ENCODE results near the gene PFKM.

The PFKM gene

DNA sequence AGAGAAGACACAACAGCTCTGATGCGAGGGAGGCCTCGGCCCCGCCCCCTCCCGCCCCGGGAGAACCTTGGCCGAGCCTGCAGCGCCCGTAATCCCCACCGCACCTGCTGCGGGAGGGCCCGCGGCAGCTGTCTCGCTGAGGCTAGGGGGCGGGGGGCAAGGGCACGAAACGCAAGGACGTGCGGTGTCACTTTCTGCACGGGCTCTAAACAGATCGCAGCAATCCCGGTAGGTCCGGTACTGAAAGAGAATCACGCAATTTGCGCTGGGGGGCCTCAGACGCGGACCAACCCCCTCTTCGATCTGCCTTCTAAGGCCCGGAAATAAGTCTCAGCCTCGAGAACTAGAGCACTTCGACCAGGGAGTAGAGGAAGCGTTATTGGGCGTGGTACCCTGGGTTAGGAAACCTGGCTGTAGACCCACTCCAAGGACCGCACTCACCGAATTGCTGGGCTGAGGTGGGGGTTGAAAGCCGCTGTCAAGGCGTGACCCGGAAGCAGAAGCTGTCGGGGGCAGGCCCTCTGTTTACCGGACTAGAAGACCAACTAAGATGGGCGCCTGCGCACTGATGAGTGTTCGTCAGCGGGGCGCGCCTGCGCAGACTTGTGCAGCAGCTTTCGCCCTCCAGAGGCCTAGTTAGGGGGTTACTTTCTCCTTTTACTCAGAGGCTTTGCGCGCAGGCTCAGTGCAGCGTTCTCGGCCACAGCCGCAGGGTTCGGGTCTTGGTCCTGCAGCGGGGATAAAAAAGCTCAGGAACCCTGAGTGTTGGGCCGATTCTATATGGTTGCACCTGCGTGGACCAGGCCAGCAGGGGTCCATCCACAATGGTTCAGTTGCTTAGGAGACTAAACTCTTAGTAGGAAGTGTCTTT, 38.1 kb downstream of the PFKM start, which contains the start of gene ASB8:
Gene ASB8, minus strand, starts transcription at position 498 of the 871 bp plus-strand sequence. CDS start 4,019 bp downstream, outside the sequence.
- peak; percentile 97 for DNase-seq (ENCODE audit: low read depth)

- no peak for DNase-seq (ENCODE audit: low read depth)
These were observed 38.8 kb downstream of the PFKM start for GRCh38 chr12:48157889-48158370.

- DNase-seq (ENCODE audit: low read depth), result no peak
These were observed 40.9 kb downstream of the PFKM start for GRCh38 chr12:48160046-48160445.

DNA sequence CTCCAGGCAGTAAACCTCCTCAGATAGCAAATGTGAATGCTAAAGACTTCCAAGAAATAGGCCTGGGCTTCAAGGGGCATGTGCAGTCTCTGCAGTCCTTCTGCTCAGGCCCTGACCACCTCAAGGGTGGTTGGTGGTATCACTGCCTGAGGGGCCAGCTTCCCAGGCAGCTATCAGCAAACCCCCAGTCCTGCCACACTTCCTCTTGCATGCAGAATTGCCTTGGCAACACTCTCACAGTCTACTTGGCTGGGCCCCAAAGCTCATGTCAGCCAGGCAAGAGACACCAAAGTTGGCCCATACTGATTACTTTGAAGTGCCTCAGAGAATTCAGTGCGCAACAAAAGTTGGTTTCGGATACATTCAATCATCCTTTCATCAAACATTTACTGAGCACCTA, 41.6 kb downstream of the PFKM start:
- DNase-seq (ENCODE audit: low read depth), result no peak

- no peak for DNase-seq (ENCODE audit: low read depth)
These were observed 44.1 kb downstream of the PFKM start for GRCh38 chr12:48163150-48163747.

GRCh38 chr12:48164451-48164850, 45.3 kb downstream of the PFKM start:
- DNase-seq (ENCODE audit: low read depth), result no peak

GRCh38 chr12:48165089-48165981, 46.2 kb downstream of the PFKM start:
- DNase-seq (ENCODE audit: low read depth), result no peak

DNA sequence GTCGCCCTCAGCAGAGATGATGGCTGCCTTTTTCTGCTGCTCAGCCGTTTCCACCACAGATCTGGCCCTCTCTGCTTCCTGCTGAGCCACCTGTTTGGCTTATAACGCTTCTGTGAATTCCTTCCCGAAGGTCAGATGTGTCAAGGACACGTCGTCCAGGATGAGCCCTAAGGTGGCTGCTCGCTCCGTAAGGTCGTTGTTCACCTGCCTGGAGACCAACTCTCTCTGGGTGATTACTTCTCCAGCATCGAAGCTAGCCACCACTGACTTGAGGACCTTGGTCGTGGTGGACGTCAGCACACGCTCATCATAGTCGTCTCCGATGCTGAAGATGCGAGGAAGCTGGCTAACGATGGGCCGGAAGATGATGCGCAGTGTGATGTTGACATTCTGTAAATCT, 49.8 kb downstream of the PFKM start:
- DNase-seq (ENCODE audit: low read depth), result no peak

- DNase-seq (ENCODE audit: low read depth), result no peak
These were observed 56.7 kb downstream of the PFKM start for GRCh38 chr12:48175613-48176416.

DNA sequence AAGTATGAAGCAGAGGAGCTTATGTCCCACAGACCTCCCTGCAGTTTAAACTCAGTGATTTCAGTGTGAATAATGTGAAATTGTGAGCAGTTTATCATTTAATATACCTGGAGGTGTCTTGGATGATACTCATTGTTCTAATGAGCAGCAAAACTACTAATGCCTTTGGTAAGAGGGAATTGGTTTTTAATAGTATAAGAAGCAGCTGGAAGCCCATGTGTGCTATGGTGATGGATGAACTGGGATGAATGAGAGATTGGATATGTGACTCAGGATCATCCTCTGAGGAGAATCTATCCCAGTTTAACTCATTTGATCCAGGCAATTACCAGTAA, 57.2 kb downstream of the PFKM start:
- no peak for DNase-seq (ENCODE audit: low read depth)

GRCh38 chr12:48177982-48178381, 58.8 kb downstream of the PFKM start:
- DNase-seq (ENCODE audit: low read depth), result no peak

- DNase-seq (ENCODE audit: low read depth), result no peak
These were observed 60.3 kb downstream of the PFKM start for GRCh38 chr12:48179466-48179865.

GRCh38 chr12:48180424-48180823, 61.3 kb downstream of the PFKM start:
- no peak for DNase-seq (ENCODE audit: low read depth)

DNA sequence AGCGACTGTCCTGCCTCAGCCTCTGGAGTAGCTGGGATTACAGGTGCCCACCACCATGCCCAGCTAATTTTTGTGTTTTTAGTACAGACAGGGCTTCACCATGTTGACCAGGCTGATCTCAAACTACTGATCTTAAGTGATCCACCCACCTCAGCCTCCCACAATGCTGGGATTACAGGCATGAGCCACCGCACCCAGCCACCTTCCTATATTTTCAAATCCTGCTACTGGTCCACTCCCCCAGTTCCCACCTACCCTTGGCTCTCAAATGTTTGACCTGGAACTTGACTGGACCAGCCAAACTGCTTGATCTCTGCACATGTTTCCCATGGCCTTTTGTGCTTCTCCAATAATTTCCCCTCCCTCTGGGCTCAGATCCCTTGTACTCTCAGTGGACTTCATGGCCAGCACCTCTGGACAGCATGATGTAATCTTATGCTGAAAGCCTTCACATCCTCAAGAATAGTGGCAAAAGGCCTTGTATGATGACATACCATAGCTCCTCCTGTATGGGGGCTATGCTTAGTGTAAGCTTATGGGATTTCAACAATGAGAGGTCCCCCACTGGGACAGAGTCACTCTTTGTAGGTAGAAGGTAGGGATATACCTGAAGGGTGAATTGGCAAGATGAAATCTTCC, 61.8 kb downstream of the PFKM start:
- no peak for DNase-seq (ENCODE audit: low read depth)

DNA sequence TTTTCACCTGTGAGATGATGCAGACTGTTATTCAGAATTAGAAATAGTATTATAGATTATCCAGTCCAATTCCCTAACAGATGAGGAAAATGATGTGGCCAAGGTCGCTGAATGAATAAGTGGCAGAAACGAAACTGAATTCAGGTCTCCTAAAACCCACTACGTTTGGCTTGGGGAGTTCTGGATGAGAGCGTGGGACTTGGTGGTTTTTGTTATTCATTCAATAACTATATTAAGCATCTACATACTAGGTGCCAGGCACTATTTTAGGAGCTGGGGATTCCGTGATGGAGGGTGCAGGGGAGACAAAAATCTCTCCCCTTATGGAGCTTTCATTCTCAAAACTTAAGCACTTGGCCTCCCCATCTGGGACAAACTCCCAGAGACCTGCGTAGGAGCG, 63.5 kb downstream of the PFKM start:
- DNase-seq (ENCODE audit: low read depth), result no peak

- DNase-seq (ENCODE audit: low read depth), result peak; percentile 74
These were observed 64.1 kb downstream of the PFKM start, which contains the start of gene CCDC184 for GRCh38 chr12:48183091-48183875. Gene CCDC184, plus strand, starts transcription at chr12:48183644. Its CDS starts 479 bp downstream, at chr12:48184123.

- no peak for DNase-seq (ENCODE audit: low read depth)
These were observed 64.8 kb downstream of the PFKM start for GRCh38 chr12:48183876-48184548.

GRCh38 chr12:48184549-48184922, 65.4 kb downstream of the PFKM start:
- no peak for DNase-seq (ENCODE audit: low read depth)

DNA sequence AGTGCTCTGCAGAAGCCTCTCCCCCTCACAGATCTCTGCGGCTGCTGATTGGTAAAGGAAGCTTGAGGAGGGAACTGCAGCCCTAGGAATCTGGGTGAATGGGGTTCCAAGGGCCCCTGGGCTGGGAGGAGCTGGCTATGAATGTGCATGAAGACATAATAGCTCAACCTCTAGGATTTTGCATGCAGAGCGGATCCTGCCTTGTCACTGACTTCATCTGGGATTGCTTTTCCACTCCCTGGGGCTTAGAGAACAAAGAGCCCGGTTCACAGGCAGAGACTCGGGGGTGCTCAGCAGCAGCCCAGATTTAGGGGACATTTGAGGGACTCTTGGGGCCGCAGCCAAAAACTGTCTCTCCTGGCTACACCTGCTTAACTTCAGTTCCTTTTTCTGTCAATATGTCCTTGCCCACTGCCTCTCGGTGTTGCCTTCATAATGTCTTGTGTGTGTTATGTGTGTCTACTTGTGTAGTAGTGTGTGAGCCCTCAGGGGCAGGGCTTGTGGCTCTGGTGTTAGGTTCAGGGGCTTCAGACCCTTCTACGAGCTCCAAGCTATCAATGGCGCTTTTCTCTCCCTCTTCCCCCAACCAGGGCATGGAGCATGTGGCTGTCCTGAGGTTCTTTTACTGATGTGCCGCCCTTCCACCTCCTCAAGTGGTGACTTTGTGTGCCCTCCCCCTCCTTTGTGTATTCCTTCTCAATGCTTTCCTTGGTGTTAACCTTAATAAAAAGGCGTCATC, 66.2 kb downstream of the PFKM start:
- no peak for DNase-seq (ENCODE audit: low read depth)

All from T-helper 22 cell (primary cell).